Measurements from ENCODE around the gene ZNF180.

DNA sequence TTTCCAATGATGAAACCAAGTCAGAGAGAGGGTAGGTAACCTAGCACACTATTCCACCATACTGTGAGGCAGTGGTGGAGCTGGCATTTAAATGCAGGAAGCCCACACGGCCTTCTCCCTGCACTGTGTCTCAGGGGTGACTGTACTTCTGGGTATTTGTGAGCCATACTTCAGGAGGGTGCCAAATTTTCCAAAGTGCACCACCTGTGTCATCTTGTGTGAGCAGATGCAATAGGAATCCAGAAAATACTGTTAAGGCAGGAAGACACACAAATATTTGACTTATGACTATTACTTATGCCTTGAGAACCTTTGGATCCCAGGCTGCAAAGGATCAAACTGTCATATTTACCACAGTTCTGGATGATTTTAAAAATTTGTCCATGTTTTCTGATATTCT is 69.4 kb downstream of the ZNF180 start:
- TF ChIP-seq TCF12 (IDR thresholded peaks at IDR 0.05; ENCODE audit: low read depth): no peak
- no peak for TF ChIP-seq CEBPB (IDR thresholded peaks at IDR 0.05)
- no peak for TF ChIP-seq RAD21 (IDR thresholded peaks at IDR 0.05; ENCODE audit: low read depth)
- TF ChIP-seq, protein P1, sequence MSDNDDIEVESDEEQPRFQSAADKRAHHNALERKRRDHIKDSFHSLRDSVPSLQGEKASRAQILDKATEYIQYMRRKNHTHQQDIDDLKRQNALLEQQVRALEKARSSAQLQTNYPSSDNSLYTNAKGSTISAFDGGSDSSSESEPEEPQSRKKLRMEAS (IDR thresholded peaks at IDR 0.05): no peak
- TF ChIP-seq, protein P2, sequence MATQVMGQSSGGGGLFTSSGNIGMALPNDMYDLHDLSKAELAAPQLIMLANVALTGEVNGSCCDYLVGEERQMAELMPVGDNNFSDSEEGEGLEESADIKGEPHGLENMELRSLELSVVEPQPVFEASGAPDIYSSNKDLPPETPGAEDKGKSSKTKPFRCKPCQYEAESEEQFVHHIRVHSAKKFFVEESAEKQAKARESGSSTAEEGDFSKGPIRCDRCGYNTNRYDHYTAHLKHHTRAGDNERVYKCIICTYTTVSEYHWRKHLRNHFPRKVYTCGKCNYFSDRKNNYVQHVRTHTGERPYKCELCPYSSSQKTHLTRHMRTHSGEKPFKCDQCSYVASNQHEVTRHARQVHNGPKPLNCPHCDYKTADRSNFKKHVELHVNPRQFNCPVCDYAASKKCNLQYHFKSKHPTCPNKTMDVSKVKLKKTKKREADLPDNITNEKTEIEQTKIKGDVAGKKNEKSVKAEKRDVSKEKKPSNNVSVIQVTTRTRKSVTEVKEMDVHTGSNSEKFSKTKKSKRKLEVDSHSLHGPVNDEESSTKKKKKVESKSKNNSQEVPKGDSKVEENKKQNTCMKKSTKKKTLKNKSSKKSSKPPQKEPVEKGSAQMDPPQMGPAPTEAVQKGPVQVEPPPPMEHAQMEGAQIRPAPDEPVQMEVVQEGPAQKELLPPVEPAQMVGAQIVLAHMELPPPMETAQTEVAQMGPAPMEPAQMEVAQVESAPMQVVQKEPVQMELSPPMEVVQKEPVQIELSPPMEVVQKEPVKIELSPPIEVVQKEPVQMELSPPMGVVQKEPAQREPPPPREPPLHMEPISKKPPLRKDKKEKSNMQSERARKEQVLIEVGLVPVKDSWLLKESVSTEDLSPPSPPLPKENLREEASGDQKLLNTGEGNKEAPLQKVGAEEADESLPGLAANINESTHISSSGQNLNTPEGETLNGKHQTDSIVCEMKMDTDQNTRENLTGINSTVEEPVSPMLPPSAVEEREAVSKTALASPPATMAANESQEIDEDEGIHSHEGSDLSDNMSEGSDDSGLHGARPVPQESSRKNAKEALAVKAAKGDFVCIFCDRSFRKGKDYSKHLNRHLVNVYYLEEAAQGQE (IDR thresholded peaks at IDR 0.05; ENCODE audit: low read depth): no peak
- TF ChIP-seq CREB1 (IDR thresholded peaks at IDR 0.05; ENCODE audit: low read depth): no peak
- TF ChIP-seq EP300 (IDR thresholded peaks at IDR 0.05; ENCODE audit: borderline replicate concordance): no peak
- no peak for TF ChIP-seq EGR1 (IDR thresholded peaks at IDR 0.05)
- no peak for TF ChIP-seq TAF1 (IDR thresholded peaks at IDR 0.05; ENCODE audit: low read depth)
- no peak for TF ChIP-seq TEAD4 (IDR thresholded peaks at IDR 0.05)
- TF ChIP-seq, protein P3, sequence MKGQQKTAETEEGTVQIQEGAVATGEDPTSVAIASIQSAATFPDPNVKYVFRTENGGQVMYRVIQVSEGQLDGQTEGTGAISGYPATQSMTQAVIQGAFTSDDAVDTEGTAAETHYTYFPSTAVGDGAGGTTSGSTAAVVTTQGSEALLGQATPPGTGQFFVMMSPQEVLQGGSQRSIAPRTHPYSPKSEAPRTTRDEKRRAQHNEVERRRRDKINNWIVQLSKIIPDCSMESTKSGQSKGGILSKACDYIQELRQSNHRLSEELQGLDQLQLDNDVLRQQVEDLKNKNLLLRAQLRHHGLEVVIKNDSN (IDR thresholded peaks at IDR 0.05): no peak
- TF ChIP-seq FOXM1 (IDR thresholded peaks at IDR 0.05; ENCODE audit: borderline replicate concordance, low read depth): no peak
- no peak for TF ChIP-seq NFIC (IDR thresholded peaks at IDR 0.05)
- TF ChIP-seq YY1 (IDR thresholded peaks at IDR 0.05; ENCODE audit: low read depth): no peak

All from Ishikawa (cell line).